Measurements from ENCODE around the gene CENPK.
"Not testable (repeated sequence)": the region's sequence is repeated elsewhere in the genome, so short reads cannot be mapped to it uniquely, and the experiment has no call there.

Gene CENPK

GRCh38 chr5:65562731-65563701, at the start of gene CENPK, which contains the start of gene PPWD1:
Gene CENPK, minus strand, starts transcription at chr5:65563168. Its CDS starts 8,261 bp downstream, at chr5:65554907.
Gene PPWD1, plus strand, starts transcription at chr5:65563296. Its CDS starts 15 bp downstream, at chr5:65563311.
- peak; percentile 78 for DNase-seq (ENCODE audit: low read depth, low spot score)
- H3K27ac ChIP-seq: peak within 1 kb of the TSS; percentile 76

- peak overlapping the region; percentile 21 for H3K27ac ChIP-seq
- DNase-seq (ENCODE audit: low read depth, low spot score): no peak
Measured at GRCh38 chr5:65612298-65612907, 49.4 kb upstream of the CENPK start.

- H3K27ac ChIP-seq: peak overlapping the region; percentile 21
- peak; percentile 76 for DNase-seq (ENCODE audit: low read depth, low spot score)
Measured at GRCh38 chr5:65611524-65611923, 48.6 kb upstream of the CENPK start.

GRCh38 chr5:65601761-65602160, 38.8 kb upstream of the CENPK start:
- H3K27ac ChIP-seq; DNase-seq (ENCODE audit: low read depth, low spot score): not testable (repeated sequence)

- H3K27ac ChIP-seq: no peak overlapping the region
- DNase-seq (ENCODE audit: low read depth, low spot score): no peak
Measured at GRCh38 chr5:65588694-65589093, 25.7 kb upstream of the CENPK start.

- DNase-seq (ENCODE audit: low read depth, low spot score): no peak
Measured at GRCh38 chr5:65577141-65577540, 14.2 kb upstream of the CENPK start.

GRCh38 chr5:65570598-65571226, 7.7 kb upstream of the CENPK start:
- H3K27ac ChIP-seq: no peak overlapping the region
- DNase-seq (ENCODE audit: low read depth, low spot score): no peak

More at GRCh38 chr5:65577141-65577540, 14.2 kb upstream of the CENPK start:
- H3K27ac ChIP-seq: no peak overlapping the region

- no peak for DNase-seq (ENCODE audit: low read depth, low spot score)
- no peak overlapping the region for H3K27ac ChIP-seq
Measured at GRCh38 chr5:65566505-65566904, 3.5 kb upstream of the CENPK start.

- DNase-seq (ENCODE audit: low read depth, low spot score): no peak
- H3K27ac ChIP-seq: peak overlapping the region; percentile 76
Measured at GRCh38 chr5:65563777-65564176, 809 bp upstream of the CENPK start.

GRCh38 chr5:65556718-65557117, 6.2 kb downstream of the CENPK start:
- DNase-seq (ENCODE audit: low read depth, low spot score): no peak
- no peak overlapping the region for H3K27ac ChIP-seq

GRCh38 chr5:65556181-65556580, 6.8 kb downstream of the CENPK start:
- no peak for DNase-seq (ENCODE audit: low read depth, low spot score)
- no peak overlapping the region for H3K27ac ChIP-seq

GRCh38 chr5:65555287-65555686, 7.7 kb downstream of the CENPK start:
- DNase-seq (ENCODE audit: low read depth, low spot score): no peak
- H3K27ac ChIP-seq: no peak overlapping the region

- no peak for DNase-seq (ENCODE audit: low read depth, low spot score)
- H3K27ac ChIP-seq: no peak overlapping the region
Measured at GRCh38 chr5:65553941-65554340, 9.0 kb downstream of the CENPK start.

- DNase-seq (ENCODE audit: low read depth, low spot score): no peak
- no peak overlapping the region for H3K27ac ChIP-seq
Measured at GRCh38 chr5:65548281-65548680, 14.7 kb downstream of the CENPK start.

- no peak overlapping the region for H3K27ac ChIP-seq
- no peak for DNase-seq (ENCODE audit: low read depth, low spot score)
Measured at GRCh38 chr5:65546141-65546540, 16.8 kb downstream of the CENPK start.

GRCh38 chr5:65544473-65544872, 18.5 kb downstream of the CENPK start:
- DNase-seq (ENCODE audit: low read depth, low spot score): no peak
- no peak overlapping the region for H3K27ac ChIP-seq

- DNase-seq (ENCODE audit: low read depth, low spot score): peak; percentile 18
- no peak overlapping the region for H3K27ac ChIP-seq
Measured at GRCh38 chr5:65539827-65540226, 23.1 kb downstream of the CENPK start.

GRCh38 chr5:65535529-65535987, 27.4 kb downstream of the CENPK start:
- H3K27ac ChIP-seq: no peak overlapping the region
- peak; percentile 36 for DNase-seq (ENCODE audit: low read depth, low spot score)

GRCh38 chr5:65530904-65531303, 32.1 kb downstream of the CENPK start:
- no peak for DNase-seq (ENCODE audit: low read depth, low spot score)
- no peak overlapping the region for H3K27ac ChIP-seq

- DNase-seq (ENCODE audit: low read depth, low spot score): no peak
Measured at GRCh38 chr5:65525726-65526125, 37.2 kb downstream of the CENPK start.

More at GRCh38 chr5:65525726-65526125, 37.2 kb downstream of the CENPK start:
- no peak overlapping the region for H3K27ac ChIP-seq
